ENCODE measurements around the gene NEURL2.
"Not testable (repeated sequence)": the region's sequence is repeated elsewhere in the genome, so short reads cannot be mapped to it uniquely, and the experiment has no call there.

NEURL2 gene, protein sequence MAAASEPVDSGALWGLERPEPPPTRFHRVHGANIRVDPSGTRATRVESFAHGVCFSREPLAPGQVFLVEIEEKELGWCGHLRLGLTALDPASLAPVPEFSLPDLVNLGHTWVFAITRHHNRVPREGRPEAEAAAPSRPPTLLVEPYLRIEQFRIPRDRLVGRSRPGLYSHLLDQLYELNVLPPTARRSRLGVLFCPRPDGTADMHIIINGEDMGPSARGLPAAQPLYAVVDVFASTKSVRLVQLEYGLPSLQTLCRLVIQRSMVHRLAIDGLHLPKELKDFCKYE

GRCh38 chr20:45890985-45891983 lies at the start of gene NEURL2, which contains the start of gene CTSA:
NEURL2 (minus strand) TSS chr20:45891208; CDS start chr20:45890991, 217 bp downstream.
CTSA (plus strand) TSS chr20:45891335; CDS start chr20:45891569, 234 bp downstream.
- peak; percentile 10 for DNase-seq

- no peak for DNase-seq
Measured at GRCh38 chr20:45940469-45940868, 49.5 kb upstream of the NEURL2 start.

DNA sequence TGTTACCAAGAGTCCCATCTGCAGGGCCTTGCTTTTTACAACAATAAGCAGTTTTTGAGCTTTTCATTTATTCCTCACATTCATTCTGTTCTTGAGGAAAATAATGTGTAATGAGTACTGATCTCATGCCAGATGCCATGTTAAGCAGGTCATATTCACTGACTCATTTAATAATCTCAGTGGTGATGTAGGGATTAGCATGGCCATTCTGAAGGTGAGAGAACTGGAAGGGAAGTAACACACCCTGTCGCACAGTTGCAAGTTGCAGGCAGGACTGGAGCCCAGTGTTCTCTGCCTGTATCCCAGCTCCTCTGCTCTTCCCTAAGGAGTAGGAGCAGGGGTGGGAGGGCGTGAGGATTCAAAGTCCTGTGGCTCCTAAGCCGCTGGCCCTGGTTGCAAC lies 49.0 kb upstream of the NEURL2 start:
- DNase-seq, result no peak

GRCh38 chr20:45938727-45939438 lies 47.9 kb upstream of the NEURL2 start:
- no peak for DNase-seq

- DNase-seq, result no peak
Measured at GRCh38 chr20:45937765-45938164, 46.8 kb upstream of the NEURL2 start.

DNA sequence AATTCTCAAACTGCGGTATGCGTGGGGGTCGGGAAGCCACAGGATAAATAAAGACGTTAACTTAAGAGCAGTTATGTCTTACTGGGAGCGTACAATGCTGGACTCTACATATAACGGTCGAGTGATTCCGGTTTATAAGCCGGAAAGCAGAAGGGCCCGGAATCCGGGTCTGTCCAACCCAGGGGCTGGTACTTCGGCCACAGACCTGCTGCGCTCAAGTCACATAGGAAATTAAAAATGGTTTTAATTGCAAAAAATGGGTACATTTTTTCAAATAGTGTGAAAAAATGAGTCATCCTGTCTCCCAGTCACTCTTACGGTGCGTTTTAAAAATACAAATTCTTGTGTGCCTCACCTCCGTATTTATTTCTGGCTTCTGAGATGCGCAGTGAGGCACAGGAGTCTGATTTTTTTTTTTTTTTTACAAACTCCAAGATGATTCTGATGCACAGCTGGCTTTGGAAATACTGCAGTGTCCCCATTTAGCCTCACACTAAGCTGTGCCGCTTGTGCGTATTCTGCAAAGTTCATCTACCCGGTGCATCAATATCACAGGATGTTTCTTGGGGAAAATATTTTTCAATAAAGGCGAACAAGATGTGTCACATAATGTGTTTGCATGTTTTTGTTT lies 44.5 kb upstream of the NEURL2 start:
- DNase-seq, result no peak

DNA sequence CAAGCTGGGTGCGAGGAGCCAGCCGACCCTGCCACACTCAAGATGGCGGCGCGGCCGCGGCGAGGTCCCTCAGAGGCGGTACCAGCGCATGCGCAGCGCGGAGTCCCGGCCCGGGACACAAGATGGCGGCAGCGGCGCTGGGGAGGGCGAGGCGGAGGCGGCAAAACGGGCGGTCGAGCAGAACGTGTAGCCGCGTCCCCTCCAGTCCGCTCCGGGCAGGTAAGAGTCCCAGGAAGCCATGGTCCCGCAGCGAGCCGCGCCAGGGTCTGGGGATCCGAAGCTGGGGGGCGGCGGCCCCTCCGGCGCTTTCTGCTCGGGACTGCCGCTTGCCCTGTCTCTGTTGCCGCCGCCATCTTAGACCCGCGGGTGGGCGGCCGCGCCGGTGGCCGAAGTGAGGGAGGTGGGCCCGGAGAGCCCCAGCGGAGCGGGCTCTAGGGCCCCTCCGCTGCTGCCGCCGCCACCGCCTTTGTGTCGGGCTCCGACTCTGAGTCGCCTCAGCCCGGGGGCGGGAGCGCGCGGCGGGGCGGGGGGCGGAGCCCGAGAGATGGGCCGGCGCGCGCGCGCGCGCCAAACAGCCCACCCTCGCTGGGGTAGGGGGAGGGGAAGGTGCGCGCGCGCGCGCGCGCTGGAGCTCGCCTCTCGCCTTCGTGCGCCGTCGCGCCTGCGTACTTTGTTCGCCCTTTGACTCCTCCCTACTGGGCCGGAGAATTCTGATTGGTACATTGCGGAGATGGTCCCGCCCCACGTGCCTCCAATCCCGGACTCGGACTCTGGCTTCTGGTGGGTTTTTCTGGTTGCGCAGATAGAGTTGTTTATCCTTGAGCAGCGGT lies 43.8 kb upstream of the NEURL2 start, which contains the start of gene PCIF1:
Gene PCIF1, plus strand, starts transcription at position 98 of the 830 bp plus-strand sequence. CDS start 4,317 bp downstream, outside the sequence.
- peak; percentile 73 for DNase-seq

DNA sequence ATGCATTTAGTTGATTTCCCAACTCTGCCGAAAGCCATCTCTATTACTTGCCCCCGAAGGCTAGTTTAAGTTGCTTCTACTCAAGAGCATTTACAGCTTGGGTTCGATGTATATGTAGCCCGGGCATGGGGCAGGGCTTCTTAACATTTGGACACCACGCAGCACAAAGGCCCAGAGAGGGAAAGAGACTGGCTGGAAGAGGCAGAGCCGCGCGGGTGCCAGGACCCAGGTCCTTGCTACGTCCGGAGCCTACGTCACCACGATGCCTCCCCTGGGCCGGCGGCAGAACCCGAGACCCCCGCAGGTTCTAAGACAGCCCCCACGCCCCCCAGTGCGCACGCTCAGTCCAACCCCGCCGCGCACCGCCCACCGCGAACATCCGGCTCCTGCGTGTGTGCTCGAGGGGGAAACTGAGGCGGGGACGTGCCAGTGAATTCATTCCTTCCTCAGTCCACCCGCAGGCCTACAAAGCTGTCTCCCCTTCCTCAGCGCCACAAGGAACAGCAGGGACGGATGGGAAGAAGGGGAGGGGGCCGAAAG lies 43.1 kb upstream of the NEURL2 start:
- DNase-seq, result peak; percentile 33

GRCh38 chr20:45933266-45934045 lies 42.4 kb upstream of the NEURL2 start:
- peak; percentile 64 for DNase-seq

DNA sequence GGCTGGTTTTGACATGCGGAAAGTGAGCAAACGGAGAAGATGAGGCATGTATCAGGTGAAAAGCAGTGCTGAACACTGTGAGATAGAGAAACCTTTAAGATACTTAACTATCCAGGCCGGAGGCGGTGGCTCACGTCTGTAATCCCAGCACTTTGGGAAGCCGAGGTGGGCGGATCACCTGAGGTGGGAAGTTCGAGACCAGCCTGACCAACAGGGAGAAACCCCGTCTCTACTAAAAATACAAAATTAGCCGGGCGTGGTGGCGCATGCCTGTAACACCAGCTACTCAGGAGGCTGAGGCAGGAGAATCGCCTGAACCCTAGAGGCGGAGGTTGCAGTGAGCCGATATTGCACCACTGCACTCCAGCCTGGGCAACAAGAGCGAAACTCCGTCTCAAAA lies 40.7 kb upstream of the NEURL2 start:
- not testable (repeated sequence) for DNase-seq

DNA sequence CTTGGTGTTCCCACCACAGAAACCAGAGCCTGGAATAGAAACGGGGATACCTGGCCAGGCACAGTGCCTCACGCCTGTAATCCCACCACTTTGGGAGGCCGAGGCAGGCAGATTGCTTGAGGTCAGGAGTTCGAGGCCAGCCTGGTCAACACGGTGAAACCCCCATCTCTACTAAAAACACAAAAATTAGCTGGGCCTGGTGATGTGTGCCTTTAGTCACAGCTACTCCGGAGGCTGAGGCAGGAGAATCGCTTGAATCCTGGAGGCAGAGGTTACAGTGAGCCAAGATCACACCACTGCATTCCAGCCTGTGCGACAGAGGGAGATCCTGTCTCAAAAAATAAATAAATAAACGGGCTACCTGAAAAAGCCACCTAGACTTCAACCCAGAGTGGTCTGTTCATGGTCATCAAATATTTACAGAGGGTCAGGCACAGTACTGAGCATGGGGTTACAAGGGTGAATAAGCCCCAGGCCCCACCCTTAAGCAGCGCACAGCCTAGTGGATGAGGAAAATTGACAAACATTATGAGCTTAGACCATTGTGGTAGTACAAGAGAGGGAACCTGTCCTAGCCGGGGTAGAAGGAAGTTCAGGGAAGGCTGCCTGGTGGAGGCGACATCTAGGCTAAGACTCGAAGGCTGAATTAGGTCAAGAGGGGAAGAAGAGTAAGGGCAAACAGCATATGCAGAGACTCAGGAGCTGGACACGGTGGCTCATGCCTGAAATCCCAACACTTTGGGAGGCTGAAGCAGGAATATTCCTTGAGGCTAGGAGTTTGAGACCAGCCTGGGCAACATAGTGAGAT lies 36.3 kb upstream of the NEURL2 start:
- no peak for DNase-seq

GRCh38 chr20:45926731-45927070 lies 35.7 kb upstream of the NEURL2 start:
- no peak for DNase-seq

DNA sequence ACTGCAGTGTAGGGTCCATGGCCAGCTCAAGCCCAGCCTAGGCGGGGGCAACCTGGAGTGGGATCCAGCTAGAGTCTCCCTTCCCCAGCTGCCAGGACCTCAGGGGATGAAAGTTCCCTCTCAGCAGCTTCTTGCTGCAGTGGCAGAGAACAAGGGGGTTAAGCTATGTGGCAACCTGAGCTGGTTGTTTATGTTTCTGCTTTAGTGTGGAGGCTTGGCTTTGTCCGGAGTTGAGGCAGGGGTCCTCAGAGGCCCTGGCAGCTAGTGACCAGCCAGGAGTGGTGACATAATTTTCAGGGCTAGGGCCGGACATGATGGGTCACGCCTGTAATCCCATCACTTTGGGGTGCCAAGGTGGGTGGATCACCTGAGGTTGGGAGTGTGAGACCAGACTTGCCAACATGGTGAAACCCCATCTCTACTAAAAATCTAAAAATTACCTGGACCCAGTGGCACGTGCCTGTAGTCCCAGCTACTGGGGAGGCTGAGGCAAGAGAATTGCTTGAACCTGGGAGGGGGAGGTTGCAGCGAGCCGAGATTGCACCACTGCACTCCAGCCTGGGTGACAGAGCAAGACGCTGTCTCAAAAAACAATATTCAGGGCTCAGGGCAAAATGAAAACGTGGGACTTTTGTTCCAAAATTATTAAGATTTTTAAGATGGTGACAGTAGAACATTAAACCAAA lies 35.0 kb upstream of the NEURL2 start:
- DNase-seq, result no peak

DNA sequence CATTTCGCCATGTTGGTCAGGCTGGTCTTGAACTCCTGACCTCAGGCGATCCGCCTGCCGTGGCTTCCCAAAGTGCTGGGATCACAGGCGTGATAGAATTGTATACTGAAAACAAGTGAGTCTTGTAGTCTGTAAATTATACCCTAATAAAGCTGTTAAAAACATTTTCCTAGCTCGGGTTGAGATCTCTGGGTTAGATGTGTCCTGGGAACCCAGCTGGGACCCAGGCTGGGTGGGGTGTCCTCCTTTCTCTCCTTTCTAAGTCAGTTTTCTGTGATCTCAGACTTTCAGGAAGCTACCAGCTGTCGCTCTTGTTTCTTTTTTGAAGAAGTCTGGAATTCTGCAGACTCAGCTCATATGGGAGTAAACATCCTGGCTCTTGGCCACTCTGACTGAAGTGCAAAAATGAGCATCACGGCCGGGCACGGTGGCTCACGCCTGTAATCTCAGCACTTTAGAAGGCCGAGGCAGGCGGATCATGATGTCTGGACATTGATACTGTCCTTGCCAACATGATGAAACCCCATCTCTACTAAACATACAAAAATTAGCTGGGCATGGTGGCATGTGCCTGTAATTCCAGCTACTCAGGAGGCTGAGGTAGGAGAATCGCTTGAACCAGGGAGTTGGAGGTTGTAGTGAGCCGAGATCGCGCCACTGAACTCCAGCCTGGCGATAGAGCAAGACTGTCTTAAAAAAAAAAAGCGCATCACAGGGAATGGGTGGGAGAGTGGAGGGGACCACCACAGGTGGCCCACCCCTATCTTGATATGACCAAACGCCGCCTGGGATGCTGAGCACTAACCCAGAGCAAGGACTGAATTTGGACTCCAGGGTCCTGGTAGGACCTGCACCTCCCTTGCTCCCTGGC lies 33.6 kb upstream of the NEURL2 start:
- peak; percentile 2 for DNase-seq

GRCh38 chr20:45921337-45922189 lies 30.6 kb upstream of the NEURL2 start:
- DNase-seq, result no peak

DNA sequence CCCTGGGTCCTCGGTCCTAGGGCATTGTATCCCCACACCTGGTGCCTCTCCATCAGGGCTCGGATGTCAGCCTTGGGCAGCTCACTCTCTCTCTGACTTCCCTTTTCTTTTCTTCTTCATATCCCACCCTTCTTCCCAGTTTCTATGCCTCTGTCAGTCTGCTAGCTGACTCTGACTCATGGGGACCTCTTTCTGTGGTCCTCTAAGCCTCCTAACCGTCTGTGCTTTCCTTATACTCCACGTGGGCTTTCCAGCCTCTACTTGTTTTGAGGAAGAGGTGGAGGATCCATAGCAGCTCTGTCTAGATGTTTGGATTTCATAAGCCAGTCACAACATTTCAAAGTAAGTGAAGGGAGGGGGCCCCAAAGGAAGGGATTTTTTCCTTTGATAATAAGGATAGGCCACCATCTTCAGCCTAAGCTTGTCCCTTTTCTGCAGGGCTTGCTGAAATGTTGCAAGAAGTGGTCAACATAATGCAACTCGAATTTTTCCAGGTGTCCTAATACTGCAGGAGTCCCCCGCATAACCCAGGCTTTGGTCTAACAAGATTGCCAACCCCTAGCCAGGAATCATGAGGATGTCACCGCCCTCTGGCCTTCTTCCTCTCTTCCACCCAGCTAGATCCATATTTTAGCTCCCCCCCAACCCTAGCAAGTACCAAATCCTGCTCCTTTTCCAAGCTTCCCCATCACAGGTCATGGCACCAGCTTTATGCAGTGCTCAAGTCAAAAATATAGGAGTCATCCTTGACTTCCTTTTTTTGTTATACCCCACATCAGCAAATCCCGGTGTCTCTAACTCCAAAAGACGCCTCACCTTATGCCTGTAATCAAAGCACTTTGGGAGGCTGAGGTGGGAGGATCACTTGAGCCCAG lies 29.7 kb upstream of the NEURL2 start:
- no peak for DNase-seq

Data from DMS79 treated with DMSO at 0.1 percent for 48 hours (cell line).